Osteoblast (primary cell): ENCODE data around the gene PIGL. TPM values are rescaled to one million over a fixed set of nuclear protein-coding genes. Genes with fewer than 3 reads are reported as not detected.
A peak's percentile ranks its signal among the peaks of the same experiment; 100 is the strongest.

Experiments used
- DNase-seq: peaks from one replicate; pipeline ENCODE4 v3.0.0; 2011; ENCODE audit warnings: low spot score, mixed read lengths; ENCODE audit not compliant: insufficient read length; ENCODE audit errors: missing footprints
- H2AFZ ChIP-seq: 2 replicates; pipeline ENCODE4 v1.6.0; 2011; ENCODE audit warnings: mild to moderate bottlenecking, low read length
- H3K27ac ChIP-seq: 2 replicates; pipeline ENCODE4 v1.5.1; 2011; ENCODE audit warnings: mild to moderate bottlenecking, low read depth, low read length, moderate library complexity
- H3K27me3 ChIP-seq: 2 replicates; pipeline ENCODE4 v1.6.0; 2012; ENCODE audit warnings: mild to moderate bottlenecking, control low read depth, inconsistent platforms, low read length, moderate library complexity; ENCODE audit not compliant: insufficient read depth
- H3K36me3 ChIP-seq: 2 replicates; pipeline ENCODE4 v1.5.1; 2011; ENCODE audit warnings: mild to moderate bottlenecking, low read length, control low read depth, moderate library complexity; ENCODE audit not compliant: insufficient read depth
- H3K4me1 ChIP-seq: 2 replicates; pipeline ENCODE4 v1.5.1; 2011; ENCODE audit warnings: mild to moderate bottlenecking, low read length, control low read depth, moderate library complexity; ENCODE audit not compliant: insufficient read depth
- H3K4me2 ChIP-seq: 2 replicates; pipeline ENCODE4 v1.6.0; 2011; ENCODE audit warnings: mild to moderate bottlenecking, low read length; ENCODE audit not compliant: insufficient read depth
- H3K4me3 ChIP-seq: fragments of 200-600 bp; sonication (generic); 3 replicates; pipeline ENCODE4 v1.5.1; 2012; ENCODE audit warnings: mild to moderate bottlenecking, low read length, inconsistent platforms; ENCODE audit not compliant: insufficient read depth
- H3K79me2 ChIP-seq: 2 replicates; pipeline ENCODE4 v1.6.0; 2012; ENCODE audit warnings: mild to moderate bottlenecking, low read length, control low read depth, inconsistent platforms; ENCODE audit not compliant: insufficient read depth
- H3K9me3 ChIP-seq: 2 replicates; pipeline ENCODE4 v1.5.1; 2011; ENCODE audit warnings: low read depth, low read length, control low read depth
- H4K20me1 ChIP-seq: 2 replicates; pipeline ENCODE4 v1.6.0; 2012; ENCODE audit warnings: mild to moderate bottlenecking, low read length, control low read depth; ENCODE audit not compliant: insufficient read depth
- CTCF ChIP-seq: IDR thresholded peaks from 2 replicates; pipeline ENCODE4 v1.5.1; 2011; ENCODE audit warnings: mild to moderate bottlenecking, low read depth, low read length, moderate library complexity; ENCODE audit errors: extremely low read depth
- total RNA-seq: library from RNA; depleted of rRNA; stranded (reverse); fragments of >200 nt; gene quantifications from 2 replicates; pipeline ENCODE4 v1.2.3, GENCODE V29; 2012

PIGL gene
- total RNA-seq, 1 donor, result 23.5 TPM

- no peaks in the 10 kb centered on the region for H3K79me2 ChIP-seq
- no peaks in the 10 kb centered on the region for H3K27me3 ChIP-seq
- H3K9me3 ChIP-seq, result no peaks in the 10 kb centered on the region
- peak; percentile 76 for DNase-seq
- H4K20me1 ChIP-seq, result no peaks in the 10 kb centered on the region
- H3K4me1 ChIP-seq, result no peaks in the 10 kb centered on the region
- H3K4me3 ChIP-seq, result no peak overlapping the region
- H3K4me2 ChIP-seq, result no peak overlapping the region
- no peak for TF ChIP-seq CTCF
- H3K36me3 ChIP-seq, result peaks cover 12% of the 10 kb centered on the region
- no peak overlapping the region for H3K27ac ChIP-seq
- no peak overlapping the region for H2AFZ ChIP-seq
Measured at GRCh38 chr17:16322636-16323035, 105.6 kb downstream of the PIGL start.

GRCh38 chr17:16325964-16326363 lies 109.0 kb downstream of the PIGL start:
- no peak overlapping the region for H3K4me3 ChIP-seq
- DNase-seq, result no peak
- no peaks in the 10 kb centered on the region for H3K9me3 ChIP-seq
- no peak for TF ChIP-seq CTCF
- H3K4me1 ChIP-seq, result peaks cover 11% of the 10 kb centered on the region
- H3K4me2 ChIP-seq, result no peak overlapping the region
- H2AFZ ChIP-seq, result no peak overlapping the region
- H3K27ac ChIP-seq, result no peak overlapping the region
- no peaks in the 10 kb centered on the region for H3K79me2 ChIP-seq
- no peaks in the 10 kb centered on the region for H3K27me3 ChIP-seq
- no peaks in the 10 kb centered on the region for H4K20me1 ChIP-seq
- H3K36me3 ChIP-seq, result peaks cover 7% of the 10 kb centered on the region

- H3K9me3 ChIP-seq, result no peaks in the 10 kb centered on the region
- peaks cover 11% of the 10 kb centered on the region for H3K4me1 ChIP-seq
- TF ChIP-seq CTCF, result no peak
- no peaks in the 10 kb centered on the region for H4K20me1 ChIP-seq
- no peaks in the 10 kb centered on the region for H3K27me3 ChIP-seq
- no peak overlapping the region for H3K4me3 ChIP-seq
- H3K36me3 ChIP-seq, result peaks cover 7% of the 10 kb centered on the region
- H3K79me2 ChIP-seq, result no peaks in the 10 kb centered on the region
- no peak overlapping the region for H3K27ac ChIP-seq
- H3K4me2 ChIP-seq, result no peak overlapping the region
- DNase-seq, result no peak
- H2AFZ ChIP-seq, result no peak overlapping the region
Measured at GRCh38 chr17:16327018-16327417, 110.0 kb downstream of the PIGL start.

- TF ChIP-seq CTCF, result peak; percentile 12
- no peak overlapping the region for H3K4me3 ChIP-seq
- H3K27me3 ChIP-seq, result no peaks in the 10 kb centered on the region
- H4K20me1 ChIP-seq, result no peaks in the 10 kb centered on the region
- H3K27ac ChIP-seq, result no peak overlapping the region
- peak overlapping the region; percentile 69 for H3K4me2 ChIP-seq
- H3K4me1 ChIP-seq, result peaks cover 11% of the 10 kb centered on the region
- H3K36me3 ChIP-seq, result peaks cover 7% of the 10 kb centered on the region
- H3K79me2 ChIP-seq, result no peaks in the 10 kb centered on the region
- DNase-seq, result peak; percentile 55
- no peaks in the 10 kb centered on the region for H3K9me3 ChIP-seq
- no peak overlapping the region for H2AFZ ChIP-seq
Measured at GRCh38 chr17:16328997-16329396, 112.0 kb downstream of the PIGL start.
